Suppressor macrophage (primary cell): ENCODE measurements around the gene VMP1.
"Not testable (repeated sequence)": the region's sequence is repeated elsewhere in the genome, so short reads cannot be mapped to it uniquely, and the experiment has no call there.

Source experiments
- DNase-seq, 4 experiments: peaks; one replicate each; pipeline ENCODE4 v3.0.0-alpha.2; 2020 to 2022

Gene VMP1

GRCh38 chr17:59783221-59784047, 76.0 kb downstream of the VMP1 start:
- peak in 1 of 4 experiments; percentile 17 for DNase-seq

- DNase-seq = peak in 1 of 4 experiments; percentile 26
These were observed 77.8 kb downstream of the VMP1 start for GRCh38 chr17:59785091-59785799.

- no peak for DNase-seq
These were observed 78.7 kb downstream of the VMP1 start for GRCh38 chr17:59786213-59786535.

GRCh38 chr17:59786536-59787319, 79.3 kb downstream of the VMP1 start:
- DNase-seq = peak; percentile 89 to 98 (median 94)

- DNase-seq = peak in 1 of 4 experiments; percentile 35
These were observed 82.4 kb downstream of the VMP1 start for GRCh38 chr17:59789849-59790248.

GRCh38 chr17:59790418-59790817, 83.0 kb downstream of the VMP1 start:
- DNase-seq = not testable (repeated sequence)

- peak; percentile 56 to 96 (median 86) for DNase-seq
These were observed 83.5 kb downstream of the VMP1 start for GRCh38 chr17:59790910-59791309.

- DNase-seq = peak; percentile 25 to 61 (median 46)
These were observed 84.4 kb downstream of the VMP1 start for GRCh38 chr17:59791603-59792457.

- DNase-seq = not testable (repeated sequence)
These were observed 85.0 kb downstream of the VMP1 start for GRCh38 chr17:59792458-59792823.

- peak in 2 of 4 experiments; percentile 64 to 88 for DNase-seq
These were observed 85.8 kb downstream of the VMP1 start for GRCh38 chr17:59793205-59793604.

GRCh38 chr17:59796138-59796537, 88.7 kb downstream of the VMP1 start:
- no peak for DNase-seq

GRCh38 chr17:59796785-59797205, 89.3 kb downstream of the VMP1 start:
- DNase-seq = no peak

GRCh38 chr17:59798111-59798510, 90.7 kb downstream of the VMP1 start:
- DNase-seq = no peak

- DNase-seq = peak in 2 of 4 experiments; percentile 25 to 36
These were observed 93.1 kb downstream of the VMP1 start for GRCh38 chr17:59800530-59800942.

- DNase-seq = no peak
These were observed 94.7 kb downstream of the VMP1 start for GRCh38 chr17:59802160-59802559.

GRCh38 chr17:59804901-59805465, 97.5 kb downstream of the VMP1 start:
- peak; percentile 65 to 91 (median 81) for DNase-seq

- not testable (repeated sequence) for DNase-seq
These were observed 98.9 kb downstream of the VMP1 start for GRCh38 chr17:59806322-59806721.

GRCh38 chr17:59807892-59808509, 100.5 kb downstream of the VMP1 start:
- no peak for DNase-seq

- DNase-seq = no peak
These were observed 103.4 kb downstream of the VMP1 start for GRCh38 chr17:59810894-59811153.

GRCh38 chr17:59811209-59811608, 103.8 kb downstream of the VMP1 start:
- DNase-seq = no peak

GRCh38 chr17:59812139-59812538, 104.7 kb downstream of the VMP1 start:
- DNase-seq = peak; percentile 24 to 71 (median 60)

- DNase-seq = no peak
These were observed 106.8 kb downstream of the VMP1 start for GRCh38 chr17:59814276-59814675.
